ENCODE measurements around the gene BCL2. TPM values are rescaled to one million over a fixed set of nuclear protein-coding genes. Genes with fewer than 3 reads are reported as not detected.

The BCL2 gene
- total RNA-seq, 1 donor from 2014 or later: 4.9 TPM

DNA sequence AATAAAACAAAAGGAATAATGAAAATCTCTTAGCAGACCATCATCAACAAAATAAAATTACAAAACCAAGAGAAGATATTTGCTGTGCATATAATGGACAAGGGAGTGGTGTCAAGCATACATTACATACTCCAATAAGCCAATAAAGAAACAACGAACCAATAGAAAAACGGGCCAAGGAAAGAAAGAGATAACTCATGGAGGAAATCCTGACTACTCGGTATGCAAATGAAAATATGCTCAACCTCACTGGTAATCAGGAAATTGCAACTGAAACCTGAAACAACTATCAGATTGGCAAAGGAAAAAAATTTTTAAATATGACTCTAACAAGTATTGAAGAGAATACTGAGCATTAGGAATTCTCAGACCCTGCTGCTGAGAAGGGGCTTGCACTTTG, 84.7 kb downstream of the BCL2 start:
- H3K9me3 Mint-ChIP-seq: peaks cover 3% of the 10 kb centered on the region
- Histone ChIP-seq H3F3A (ENCODE audit: low read depth) (peaks cover 4% of the 10 kb centered on the region), H3K4me1 (peaks cover 22% of the 10 kb centered on the region), H3K9ac (no peak overlapping the region), H4K20me1 (ENCODE audit: low read depth) (no peaks in the 10 kb centered on the region), H3K9me3 (ENCODE audit: low read depth) (no peaks in the 10 kb centered on the region), H3K4me3 (no peak overlapping the region), H3K36me3 (no peaks in the 10 kb centered on the region), H3K4me2 (no peak overlapping the region), H3K27me3 (no peaks in the 10 kb centered on the region), H2AFZ (replicated peaks) (no peak overlapping the region), H3K79me2 (ENCODE audit: low read depth) (no peaks in the 10 kb centered on the region), H3K27ac (no peak overlapping the region)
- no peaks in the 10 kb centered on the region for H3K27me3 Mint-ChIP-seq (ENCODE audit: insufficient read depth, low read depth)
- no peak for DNase-seq (ENCODE audit: low spot score)
- peaks cover 28% of the 10 kb centered on the region for H3K4me1 Mint-ChIP-seq
- H3K27ac Mint-ChIP-seq: no peak overlapping the region
- TF ChIP-seq EZH2 (IDR thresholded peaks at IDR 0.05) (no peak), CTCF (IDR thresholded peaks at IDR 0.05) (no peak), EZH2phosphoT487 (IDR thresholded peaks at IDR 0.05) (no peak)
- H3K36me3 Mint-ChIP-seq: no peaks in the 10 kb centered on the region
- no peak overlapping the region for H3K4me3 Mint-ChIP-seq

DNA sequence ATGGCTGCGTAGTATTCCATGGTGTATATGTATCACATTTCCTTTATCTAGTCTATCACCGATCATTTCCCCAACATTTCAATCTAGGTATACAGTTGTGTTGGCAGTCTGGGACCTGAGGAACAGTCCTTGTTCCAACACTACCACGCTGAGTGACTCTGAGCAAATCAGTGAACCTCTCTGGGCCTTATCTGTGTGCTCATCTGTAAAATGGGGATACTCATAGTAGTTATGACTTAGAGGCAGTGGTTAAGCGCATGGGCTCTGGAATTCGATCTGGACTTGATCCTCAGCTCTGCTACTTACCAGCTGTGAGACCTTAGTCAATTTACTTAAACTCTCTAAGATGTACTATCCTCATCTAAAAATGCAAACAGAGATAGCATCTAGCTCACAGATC, 85.1 kb downstream of the BCL2 start:
- Mint-ChIP-seq H3K27me3 (ENCODE audit: insufficient read depth, low read depth) (no peaks in the 10 kb centered on the region), H3K4me1 (peaks cover 27% of the 10 kb centered on the region), H3K36me3 (no peaks in the 10 kb centered on the region), H3K9me3 (peaks cover 3% of the 10 kb centered on the region), H3K4me3 (no peak overlapping the region), H3K27ac (no peak overlapping the region)
- H3K79me2 ChIP-seq (ENCODE audit: low read depth): no peaks in the 10 kb centered on the region
- H3K4me3 ChIP-seq: no peak overlapping the region
- no peak for DNase-seq (ENCODE audit: low spot score)
- no peaks in the 10 kb centered on the region for H3K9me3 ChIP-seq (ENCODE audit: low read depth)
- no peak overlapping the region for H2AFZ ChIP-seq (replicated peaks)
- no peaks in the 10 kb centered on the region for H3K36me3 ChIP-seq
- no peak overlapping the region for H3K27ac ChIP-seq
- H3K4me2 ChIP-seq: no peak overlapping the region
- H3K27me3 ChIP-seq: no peaks in the 10 kb centered on the region
- H3K4me1 ChIP-seq: peaks cover 22% of the 10 kb centered on the region
- no peaks in the 10 kb centered on the region for H4K20me1 ChIP-seq (ENCODE audit: low read depth)
- peaks cover 4% of the 10 kb centered on the region for H3F3A ChIP-seq (ENCODE audit: low read depth)
- H3K9ac ChIP-seq: no peak overlapping the region
- TF ChIP-seq EZH2 (IDR thresholded peaks at IDR 0.05) (no peak), EZH2phosphoT487 (IDR thresholded peaks at IDR 0.05) (no peak)

DNA sequence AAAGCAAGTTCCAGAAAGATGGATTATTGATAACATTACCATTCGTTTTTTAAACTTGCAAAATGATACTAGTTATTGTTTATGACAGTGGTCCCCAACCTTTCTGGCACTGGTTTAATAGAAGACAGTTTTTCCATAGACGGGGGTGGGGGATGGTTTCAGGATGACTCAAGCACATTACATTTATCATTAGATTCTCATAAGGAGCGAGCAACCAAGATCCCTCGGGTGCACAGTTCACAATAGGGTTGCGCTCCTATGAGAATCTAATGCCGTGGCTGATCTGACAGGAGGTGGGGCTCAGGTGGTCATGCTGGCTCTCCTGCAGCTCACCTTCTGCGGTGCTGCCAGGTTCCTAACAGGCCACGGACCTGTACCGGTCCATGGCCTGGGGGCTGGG, 86.2 kb downstream of the BCL2 start:
- Histone ChIP-seq H3K27me3 (no peaks in the 10 kb centered on the region), H3K9ac (no peak overlapping the region), H3K4me2 (no peak overlapping the region), H3K27ac (no peak overlapping the region), H3F3A (ENCODE audit: low read depth) (peaks cover 4% of the 10 kb centered on the region), H3K4me1 (peaks cover 12% of the 10 kb centered on the region), H3K9me3 (ENCODE audit: low read depth) (no peaks in the 10 kb centered on the region), H4K20me1 (ENCODE audit: low read depth) (no peaks in the 10 kb centered on the region), H3K36me3 (no peaks in the 10 kb centered on the region), H2AFZ (replicated peaks) (no peak overlapping the region), H3K4me3 (no peak overlapping the region), H3K79me2 (ENCODE audit: low read depth) (no peaks in the 10 kb centered on the region)
- H3K27ac Mint-ChIP-seq: no peak overlapping the region
- no peak for TF ChIP-seq EZH2phosphoT487 (IDR thresholded peaks at IDR 0.05)
- TF ChIP-seq EZH2 (IDR thresholded peaks at IDR 0.05): no peak
- TF ChIP-seq CTCF (IDR thresholded peaks at IDR 0.05): no peak
- peaks cover 16% of the 10 kb centered on the region for H3K4me1 Mint-ChIP-seq
- no peaks in the 10 kb centered on the region for H3K27me3 Mint-ChIP-seq (ENCODE audit: insufficient read depth, low read depth)
- H3K36me3 Mint-ChIP-seq: no peaks in the 10 kb centered on the region
- peaks cover 3% of the 10 kb centered on the region for H3K9me3 Mint-ChIP-seq
- no peak for DNase-seq (ENCODE audit: low spot score)
- peak overlapping the region; percentile 21 for H3K4me3 Mint-ChIP-seq

GRCh38 chr18:63232826-63233225, 86.7 kb downstream of the BCL2 start:
- Histone ChIP-seq H2AFZ (replicated peaks) (no peak overlapping the region), H3K79me2 (ENCODE audit: low read depth) (no peaks in the 10 kb centered on the region), H3F3A (ENCODE audit: low read depth) (peaks cover 2% of the 10 kb centered on the region), H3K4me3 (no peak overlapping the region), H3K9ac (no peak overlapping the region), H3K4me1 (peaks cover 8% of the 10 kb centered on the region), H3K4me2 (no peak overlapping the region), H3K27ac (no peak overlapping the region), H3K9me3 (ENCODE audit: low read depth) (no peaks in the 10 kb centered on the region), H3K27me3 (no peaks in the 10 kb centered on the region), H4K20me1 (ENCODE audit: low read depth) (no peaks in the 10 kb centered on the region), H3K36me3 (no peaks in the 10 kb centered on the region)
- Mint-ChIP-seq H3K36me3 (no peaks in the 10 kb centered on the region), H3K4me1 (peaks cover 11% of the 10 kb centered on the region), H3K27me3 (ENCODE audit: insufficient read depth, low read depth) (no peaks in the 10 kb centered on the region), H3K9me3 (peaks cover 3% of the 10 kb centered on the region), H3K27ac (no peak overlapping the region), H3K4me3 (no peak overlapping the region)
- DNase-seq (ENCODE audit: low spot score): no peak
- no peak for TF ChIP-seq EZH2phosphoT487 (IDR thresholded peaks at IDR 0.05)
- TF ChIP-seq CTCF (IDR thresholded peaks at IDR 0.05): no peak
- TF ChIP-seq EZH2 (IDR thresholded peaks at IDR 0.05): no peak
